AG20443 (cell line): ENCODE results near the gene KAZN.

ENCODE experiments used
- DNase-seq: peaks from one replicate; pipeline ENCODE4 v3.0.0; 2012; ENCODE audit warnings: low spot score, mixed read lengths

The KAZN gene

DNA sequence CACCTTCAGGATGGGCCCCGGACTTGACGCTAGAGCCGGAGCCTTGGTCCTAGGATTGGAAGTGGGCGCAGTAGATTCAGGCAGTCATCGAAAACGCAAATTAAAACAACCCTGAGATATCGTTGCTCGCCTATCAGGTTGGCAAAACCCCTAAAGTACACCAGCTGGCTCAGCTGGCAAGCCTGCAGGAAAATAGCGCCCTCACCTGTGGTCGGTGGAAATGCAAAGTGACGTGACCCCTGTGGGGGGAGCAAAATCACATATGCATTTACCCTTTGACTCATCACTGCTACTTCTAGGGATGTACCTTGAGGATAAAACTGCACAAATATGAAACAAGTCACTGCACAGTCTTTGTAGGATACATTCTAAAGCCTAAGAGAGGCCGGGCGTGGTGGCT, 384.8 kb downstream of the KAZN start:
- no peak for DNase-seq

DNA sequence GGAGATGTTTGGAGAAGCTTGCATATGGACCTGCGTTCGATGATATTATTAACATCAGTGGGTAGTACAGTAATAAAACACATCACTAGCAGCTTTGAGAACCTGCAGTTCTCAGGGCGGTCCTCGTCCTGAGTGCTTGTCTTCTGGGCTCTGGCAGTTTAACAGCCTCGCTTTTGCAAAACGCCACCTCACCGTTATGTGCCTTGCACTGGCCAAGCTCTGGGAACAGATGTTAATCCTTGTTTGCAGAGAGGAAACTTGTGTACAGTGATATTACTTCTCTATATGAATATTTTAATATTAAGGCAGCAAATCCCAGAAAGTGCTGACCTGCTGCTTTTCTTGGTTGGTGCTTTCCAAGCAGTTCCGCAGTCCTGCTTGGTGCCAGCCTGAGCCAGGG, 387.7 kb downstream of the KAZN start:
- no peak for DNase-seq

DNA sequence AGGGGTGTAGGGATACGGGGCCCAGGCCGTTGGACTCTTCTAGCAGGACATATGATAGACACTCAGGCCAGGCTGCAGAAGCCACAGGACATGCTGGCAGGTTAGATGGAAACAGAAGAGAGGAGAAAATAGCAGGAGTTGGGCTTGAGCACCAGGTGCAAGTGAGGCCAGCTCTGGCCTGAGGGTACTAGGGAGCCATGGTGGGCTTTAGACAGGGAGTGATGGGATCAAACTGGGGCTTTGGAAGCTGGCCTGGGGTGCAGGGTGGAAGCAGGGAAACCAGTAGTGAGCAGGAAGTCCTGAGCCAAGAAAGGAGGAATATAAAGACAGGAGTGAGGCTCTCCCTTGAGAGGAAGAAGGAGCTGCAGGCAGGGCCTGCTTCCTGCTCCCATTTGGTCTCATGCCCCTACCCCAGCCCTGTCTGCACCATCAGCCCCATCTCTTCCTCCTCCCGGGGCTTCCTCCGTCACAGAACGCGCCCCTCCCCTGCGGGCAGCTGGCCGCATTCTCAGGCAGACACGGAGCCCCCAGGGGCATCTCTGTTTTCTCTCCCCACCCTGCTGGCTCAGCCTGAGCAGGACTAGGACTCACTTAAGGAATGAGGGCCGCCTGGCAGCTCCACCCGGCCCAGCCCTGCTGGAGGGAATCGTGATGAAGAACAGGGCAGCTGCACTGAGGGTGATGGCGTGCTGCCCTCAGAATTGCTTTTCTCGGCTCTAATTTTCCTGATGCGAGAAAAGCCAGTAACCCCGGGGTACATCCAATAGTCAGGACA, 389.5 kb downstream of the KAZN start:
- DNase-seq = peak; percentile 43

DNA sequence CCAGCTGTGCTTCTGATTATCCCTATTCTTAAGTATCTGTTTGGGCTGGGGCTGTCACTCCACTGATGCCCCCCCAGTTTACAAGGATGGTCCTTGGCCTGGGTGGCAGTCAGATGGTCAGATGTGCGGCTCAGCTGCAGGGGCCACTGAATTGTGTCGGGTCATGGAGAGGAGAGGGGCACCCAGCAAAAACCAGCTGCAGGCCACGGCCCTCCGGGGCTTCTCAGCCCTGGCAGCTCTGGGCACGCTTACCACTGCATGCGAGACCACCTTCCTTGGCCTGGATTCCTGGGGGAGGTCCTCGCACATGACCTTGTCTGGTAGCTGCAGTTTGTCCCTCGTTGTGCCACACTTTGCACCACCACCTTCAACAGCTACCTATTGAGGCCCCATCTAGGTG, 390.2 kb downstream of the KAZN start:
- DNase-seq = no peak

DNA sequence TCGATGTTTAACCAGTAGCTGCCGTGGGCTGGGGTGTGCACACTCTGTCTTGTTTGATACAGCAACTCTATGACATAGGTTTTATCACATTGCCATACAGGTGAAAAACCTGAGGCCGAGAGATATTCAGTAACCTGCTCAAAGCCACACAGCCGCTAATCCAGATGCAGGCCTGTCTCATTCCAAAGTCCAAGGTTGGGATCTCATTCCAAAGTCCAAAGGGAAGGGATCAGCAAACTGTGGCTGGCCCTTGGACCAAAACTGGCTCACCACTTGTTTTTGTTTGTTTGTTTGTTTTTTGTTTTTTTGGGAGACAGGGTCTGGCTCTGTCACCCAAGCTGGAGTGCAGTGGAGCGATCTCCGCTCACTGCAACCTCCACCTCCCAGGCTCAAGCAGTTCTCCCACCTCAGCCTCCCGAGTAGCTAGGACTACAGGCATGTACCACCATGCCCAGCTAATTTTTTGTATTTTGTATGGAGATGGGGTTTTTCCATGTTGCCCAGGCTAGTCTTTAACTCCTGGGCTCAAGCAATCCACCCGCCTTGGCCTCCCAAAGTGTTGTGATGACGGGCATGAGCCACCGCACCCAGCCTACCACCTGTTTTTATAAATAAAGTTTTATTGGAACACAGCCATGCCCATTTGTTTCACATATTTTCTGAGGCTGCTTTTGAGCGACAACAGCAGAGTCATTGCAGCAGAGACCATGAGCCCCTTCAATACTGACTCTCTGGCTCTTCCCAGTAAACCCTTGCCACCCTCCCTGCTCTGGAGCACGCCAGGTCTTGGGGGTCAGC, 391.6 kb downstream of the KAZN start:
- no peak for DNase-seq

DNA sequence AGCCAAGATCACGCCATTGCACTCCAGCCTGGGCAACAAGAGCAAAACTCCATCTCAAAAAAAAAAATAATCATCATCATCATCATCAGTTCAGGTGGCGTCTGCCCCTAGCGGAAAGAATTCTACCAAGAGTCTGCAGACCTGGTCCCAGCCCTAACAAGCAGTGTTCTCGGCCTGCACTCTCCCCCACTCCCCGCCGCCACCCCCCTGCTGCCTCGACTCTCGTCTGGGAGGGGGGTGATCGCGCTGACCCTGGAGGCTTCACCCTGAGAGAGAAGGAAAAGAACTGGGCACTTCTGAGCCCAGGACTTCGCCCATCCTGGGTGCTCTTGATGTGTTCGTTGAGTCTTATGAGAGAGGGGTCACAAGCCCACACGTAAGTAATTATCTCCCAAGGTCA, 394.9 kb downstream of the KAZN start:
- no peak for DNase-seq

DNA sequence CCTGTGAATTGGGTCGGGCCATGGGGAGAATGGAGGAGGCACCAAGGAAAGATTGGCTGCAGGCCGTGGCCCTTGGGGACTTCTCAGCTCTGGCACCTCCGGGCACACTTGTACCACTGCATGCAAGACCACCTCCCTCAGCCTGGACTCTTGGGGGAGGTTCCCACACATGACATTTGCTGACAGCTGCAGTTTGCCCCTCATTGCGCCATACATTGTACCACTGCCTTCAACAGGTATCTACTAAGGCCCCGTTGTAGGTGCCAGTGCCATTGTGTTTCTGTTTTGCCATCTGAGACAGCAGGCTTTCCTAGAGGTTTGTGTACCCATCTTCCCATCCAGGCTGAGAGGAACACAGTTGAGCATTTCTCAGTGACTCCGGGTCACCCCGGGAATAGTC, 395.7 kb downstream of the KAZN start:
- no peak for DNase-seq

DNA sequence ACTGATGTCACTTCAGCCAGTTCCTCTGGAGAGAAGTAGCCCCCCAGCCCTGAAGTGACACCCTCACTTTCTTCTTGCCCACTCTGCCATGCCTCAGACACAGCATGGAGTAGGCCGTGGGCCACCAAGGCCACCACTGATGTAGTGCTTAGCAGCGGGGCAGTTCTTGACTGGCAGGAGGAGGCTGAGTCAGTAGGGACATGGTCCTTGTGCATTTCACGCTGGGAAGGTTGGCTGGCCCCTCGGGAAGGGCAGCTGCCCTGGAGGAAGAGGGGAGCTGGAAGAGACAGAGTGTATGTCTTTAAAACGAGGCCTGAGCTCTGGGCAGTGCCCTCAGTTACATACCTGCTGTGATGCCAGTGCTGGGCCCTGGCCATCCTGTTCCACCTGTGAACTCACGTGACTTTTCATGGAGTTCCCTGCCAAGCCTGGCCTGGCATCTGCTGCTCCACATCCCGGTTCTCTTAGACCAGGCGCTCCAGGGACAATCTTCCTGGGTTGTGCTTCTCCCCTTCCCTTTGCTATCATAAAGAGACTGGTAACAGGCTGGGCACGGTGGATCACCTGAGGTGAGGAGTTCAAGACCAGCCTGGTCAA, 396.5 kb downstream of the KAZN start:
- no peak for DNase-seq

DNA sequence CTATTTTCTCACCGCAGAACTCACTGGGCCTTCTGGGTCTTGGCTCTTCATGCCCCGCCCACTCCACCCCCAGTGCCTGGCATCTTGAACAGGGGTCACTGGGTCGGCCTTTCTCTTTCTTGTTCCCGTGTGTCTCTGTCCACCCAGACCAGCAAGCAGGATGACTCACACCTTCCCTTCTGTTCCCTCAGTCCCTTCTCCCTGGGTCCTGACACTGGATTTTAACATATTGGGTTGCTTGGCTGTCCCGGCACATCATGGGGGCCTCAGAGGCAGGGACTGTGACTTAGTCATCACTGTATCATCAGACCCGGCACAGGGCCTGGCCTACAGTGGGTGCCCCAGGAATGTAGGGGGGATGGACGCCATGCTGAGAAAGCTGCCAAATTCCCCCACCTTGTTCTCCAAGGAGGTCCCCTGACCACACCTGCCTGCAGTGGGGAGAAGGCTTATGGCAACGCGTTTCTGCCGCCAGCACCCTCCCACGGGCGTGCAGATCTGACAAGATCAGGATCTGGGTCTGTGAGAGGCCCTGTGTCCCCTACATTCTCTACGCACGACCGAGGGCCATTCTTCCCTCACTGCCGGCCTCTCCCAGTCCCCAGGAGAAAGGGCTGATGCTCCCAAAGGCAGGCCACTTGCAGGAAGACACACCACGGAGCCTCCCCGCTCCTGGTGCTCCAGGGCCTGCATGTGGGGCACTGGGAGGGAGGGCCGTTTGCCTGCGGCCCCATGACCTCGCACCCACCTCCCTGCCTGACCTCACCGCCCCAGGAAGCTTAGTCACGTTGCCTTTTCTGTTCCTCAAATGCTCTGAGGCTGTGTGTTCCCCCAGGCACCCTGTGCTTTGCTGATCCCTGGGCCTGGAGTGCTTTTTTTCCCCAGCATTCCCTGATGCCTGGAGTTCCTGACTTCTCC, 397.9 kb downstream of the KAZN start:
- peak; percentile 87 for DNase-seq

DNA sequence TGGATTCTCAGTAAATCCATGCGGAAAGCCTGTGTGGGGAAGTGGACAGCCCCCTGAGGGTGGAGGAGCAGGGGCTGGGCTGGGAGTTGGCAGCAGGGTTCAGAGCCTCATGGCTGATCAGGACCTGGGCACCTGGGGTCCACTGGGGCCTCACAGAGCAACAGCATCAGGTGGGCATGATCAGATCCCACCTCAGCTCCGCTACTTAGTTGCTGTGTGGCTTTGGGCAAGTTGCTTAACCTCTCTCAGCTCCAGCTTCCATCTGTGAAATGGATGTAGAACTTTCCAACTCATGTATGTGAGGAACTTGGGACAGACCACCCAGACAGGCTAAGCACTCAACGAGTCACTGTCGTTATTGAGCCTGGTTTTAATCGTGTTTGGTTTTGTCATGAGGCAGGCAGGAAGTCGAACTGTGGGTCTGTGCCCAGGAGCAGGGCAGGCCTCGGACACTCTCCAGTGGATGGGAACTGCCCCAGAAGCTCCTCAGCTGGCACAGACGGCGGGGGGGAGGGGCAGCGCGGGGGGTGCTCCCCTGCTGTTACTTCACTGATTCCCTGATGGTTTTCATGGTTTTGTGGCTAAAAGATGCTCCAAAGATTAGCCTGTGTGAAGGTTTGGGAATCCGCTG, 399.3 kb downstream of the KAZN start:
- peak; percentile 38 for DNase-seq

DNA sequence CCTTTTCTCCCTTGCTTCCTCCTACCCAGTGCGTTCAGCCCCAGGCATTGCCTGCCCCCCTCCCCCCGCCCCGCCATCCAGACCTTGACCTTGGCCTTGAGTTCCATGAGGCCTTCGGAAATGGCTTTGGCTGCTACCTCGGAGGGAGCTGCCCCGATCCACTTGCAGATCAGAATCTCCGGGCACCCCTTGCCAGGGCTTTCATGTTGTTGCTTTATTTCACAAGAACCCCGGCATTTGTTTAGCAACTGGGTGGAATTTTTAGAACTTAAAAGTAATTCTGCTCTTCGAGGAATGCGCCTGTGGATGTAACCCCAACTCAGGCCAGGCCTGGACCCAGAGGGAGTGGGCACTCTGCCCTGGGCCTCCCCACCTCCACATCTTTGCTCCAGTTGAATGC, 401.0 kb downstream of the KAZN start:
- DNase-seq = no peak

DNA sequence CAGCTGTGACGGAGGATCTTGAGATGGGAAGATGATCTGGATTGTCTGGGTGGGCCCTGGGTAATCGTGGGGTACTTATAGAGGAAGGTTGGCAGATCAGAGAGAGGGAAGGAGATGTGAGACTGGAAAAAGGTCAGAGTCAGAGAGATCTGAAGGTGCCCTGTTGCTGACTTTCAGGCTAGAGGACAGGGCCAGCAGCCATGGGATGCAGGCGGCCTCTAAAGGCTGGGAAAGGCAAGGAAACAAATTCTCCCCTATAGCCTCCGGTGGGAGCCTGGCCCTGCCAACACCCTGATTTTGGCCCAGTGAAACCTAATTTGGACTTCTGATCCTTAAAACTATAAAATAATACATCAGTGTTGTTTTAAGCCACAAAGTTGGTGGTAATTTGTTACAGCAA, 401.5 kb downstream of the KAZN start:
- DNase-seq = no peak

DNA sequence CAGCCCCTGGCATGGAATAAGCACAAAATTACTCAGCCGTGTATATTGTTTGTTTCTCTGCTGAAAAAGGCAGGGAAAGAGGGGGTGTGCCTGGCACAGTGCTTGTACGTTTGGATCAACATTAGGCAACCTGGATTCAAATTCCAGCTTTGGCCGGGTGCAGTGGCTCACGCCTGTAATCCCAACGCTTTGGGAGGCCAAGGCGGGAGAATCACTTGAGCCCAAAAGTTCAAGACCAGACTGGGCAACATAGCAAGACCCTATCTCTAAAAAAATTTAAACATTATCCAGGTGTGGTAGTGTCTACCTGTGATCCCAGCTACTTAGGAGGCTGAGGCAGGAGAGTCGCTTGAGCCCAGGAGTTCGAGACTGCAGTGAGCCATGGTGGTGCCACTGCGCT, 402.2 kb downstream of the KAZN start:
- DNase-seq = no peak

DNA sequence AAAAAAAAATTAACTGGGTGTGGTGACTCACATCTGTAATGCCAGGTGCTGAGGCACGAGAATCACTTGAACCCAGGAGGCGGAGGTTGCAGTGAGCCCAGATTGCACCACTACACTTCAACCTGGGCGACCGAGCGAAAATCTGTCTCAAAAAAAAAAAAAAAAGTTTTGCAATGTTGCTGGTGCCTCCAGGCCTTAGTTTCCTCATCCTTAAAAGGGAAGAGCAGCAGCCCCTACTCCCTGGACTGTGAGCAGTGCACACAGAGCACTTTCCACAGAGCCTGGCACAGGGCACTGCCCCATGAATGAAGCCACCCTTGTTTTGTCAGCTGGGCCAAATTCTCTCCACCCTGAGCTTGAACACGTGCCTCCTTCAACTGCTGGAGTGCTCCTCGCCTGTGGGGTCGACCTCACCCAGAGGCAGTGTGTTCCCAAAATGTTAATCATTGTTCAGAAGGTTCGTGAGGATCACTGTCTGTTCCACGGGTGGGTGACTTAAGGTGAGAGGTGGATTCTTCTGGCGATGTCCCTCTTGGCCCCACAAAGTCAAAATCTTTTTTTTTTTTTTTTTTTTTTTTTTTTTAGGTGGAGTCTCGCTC, 402.9 kb downstream of the KAZN start:
- no peak for DNase-seq

DNA sequence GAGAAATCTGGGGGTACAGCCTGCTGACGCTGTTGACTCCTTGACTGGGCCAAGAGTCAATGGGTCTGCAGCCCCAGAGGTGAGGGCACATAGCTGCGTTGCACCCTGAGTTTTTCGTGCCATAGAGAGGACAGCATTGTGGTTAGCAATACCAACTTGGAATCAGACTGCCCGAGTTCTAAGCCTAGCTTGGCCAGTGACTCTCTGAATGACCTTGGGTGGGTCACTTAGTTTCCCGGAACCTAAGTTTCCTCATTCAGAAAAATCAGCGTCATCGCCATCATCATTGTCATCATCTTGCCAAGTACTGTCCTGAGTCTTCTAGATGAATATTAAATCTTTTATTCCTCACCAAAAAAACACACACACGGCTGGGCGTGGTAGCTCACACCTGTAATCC, 403.8 kb downstream of the KAZN start:
- no peak for DNase-seq

DNA sequence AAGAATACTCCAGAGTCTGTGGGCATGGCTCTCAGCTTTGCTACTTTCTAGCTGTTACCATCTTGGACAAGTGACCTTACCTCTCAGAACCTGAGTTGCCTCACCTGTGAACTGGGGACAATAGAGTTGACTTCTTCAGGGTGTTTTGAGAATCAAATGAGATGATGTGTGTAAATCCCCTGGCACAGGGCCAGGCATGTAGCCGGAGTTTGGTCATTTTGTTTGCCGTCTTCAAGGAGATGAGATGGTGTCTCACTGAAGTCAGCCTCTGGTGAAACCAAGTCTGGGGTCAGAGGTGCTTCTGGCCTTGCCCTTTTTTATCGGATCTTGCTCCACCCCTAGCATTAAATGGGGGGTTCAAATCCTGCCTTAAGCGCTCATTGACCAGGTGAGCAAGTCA, 405.9 kb downstream of the KAZN start:
- no peak for DNase-seq

DNA sequence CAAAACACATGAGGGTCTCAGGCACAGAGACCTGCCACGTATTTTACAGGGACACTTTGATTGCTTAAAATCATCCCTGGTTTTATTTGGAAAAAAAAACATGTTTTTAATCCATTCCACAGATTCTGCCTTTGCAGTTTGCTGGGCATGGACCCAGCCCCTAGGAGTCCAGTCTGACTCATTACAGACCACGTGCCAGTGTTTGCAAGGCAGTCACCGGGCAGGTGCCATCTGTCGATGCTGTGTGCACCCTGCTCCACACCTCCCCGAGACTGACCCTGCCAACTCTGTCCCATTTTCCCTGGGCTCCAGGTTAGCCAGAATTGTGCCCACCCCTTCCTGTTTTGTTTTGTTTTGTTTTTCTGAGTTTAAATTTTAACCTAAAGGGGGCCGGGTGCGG, 406.6 kb downstream of the KAZN start:
- peak; percentile 58 for DNase-seq

DNA sequence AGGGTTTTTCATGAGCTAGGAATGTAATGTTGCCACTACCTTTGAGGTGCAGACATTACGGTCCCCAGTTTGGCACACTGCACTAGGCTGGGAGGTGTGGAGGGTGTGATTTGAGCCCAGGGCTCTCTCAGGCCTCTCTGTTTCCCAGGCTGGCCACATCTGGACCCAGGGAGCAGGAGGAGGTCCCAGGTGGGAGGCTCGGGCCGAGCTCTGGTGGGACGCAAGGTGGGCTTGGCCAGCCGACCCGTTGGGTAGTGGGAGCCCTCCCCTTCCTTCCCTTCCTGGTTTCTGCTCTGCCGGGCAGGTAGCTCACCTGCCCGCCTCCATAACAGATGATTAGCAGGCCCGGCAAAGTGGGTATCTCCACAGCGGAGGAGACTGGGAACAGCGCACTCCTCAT, 408.9 kb downstream of the KAZN start:
- no peak for DNase-seq

DNA sequence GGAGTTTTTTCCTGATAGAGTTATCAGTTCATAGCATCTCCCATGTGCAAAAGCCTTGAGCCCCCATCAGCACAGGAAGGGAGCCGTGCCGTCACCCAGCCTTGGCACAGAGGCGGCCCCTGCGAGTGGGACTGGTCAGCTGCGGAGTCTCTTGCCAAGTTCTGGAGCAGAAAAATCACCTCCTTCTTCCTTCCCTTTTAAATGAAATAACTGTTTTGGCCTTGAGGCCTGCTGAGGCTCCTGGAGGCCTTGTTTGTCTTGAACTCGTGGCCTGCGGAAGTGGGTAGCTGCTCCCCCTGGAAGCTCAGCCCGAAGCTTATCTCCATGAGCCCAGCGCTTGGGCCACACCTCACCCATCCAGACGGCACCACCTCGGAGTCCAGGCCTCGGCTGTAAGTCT, 409.4 kb downstream of the KAZN start:
- DNase-seq = no peak

DNA sequence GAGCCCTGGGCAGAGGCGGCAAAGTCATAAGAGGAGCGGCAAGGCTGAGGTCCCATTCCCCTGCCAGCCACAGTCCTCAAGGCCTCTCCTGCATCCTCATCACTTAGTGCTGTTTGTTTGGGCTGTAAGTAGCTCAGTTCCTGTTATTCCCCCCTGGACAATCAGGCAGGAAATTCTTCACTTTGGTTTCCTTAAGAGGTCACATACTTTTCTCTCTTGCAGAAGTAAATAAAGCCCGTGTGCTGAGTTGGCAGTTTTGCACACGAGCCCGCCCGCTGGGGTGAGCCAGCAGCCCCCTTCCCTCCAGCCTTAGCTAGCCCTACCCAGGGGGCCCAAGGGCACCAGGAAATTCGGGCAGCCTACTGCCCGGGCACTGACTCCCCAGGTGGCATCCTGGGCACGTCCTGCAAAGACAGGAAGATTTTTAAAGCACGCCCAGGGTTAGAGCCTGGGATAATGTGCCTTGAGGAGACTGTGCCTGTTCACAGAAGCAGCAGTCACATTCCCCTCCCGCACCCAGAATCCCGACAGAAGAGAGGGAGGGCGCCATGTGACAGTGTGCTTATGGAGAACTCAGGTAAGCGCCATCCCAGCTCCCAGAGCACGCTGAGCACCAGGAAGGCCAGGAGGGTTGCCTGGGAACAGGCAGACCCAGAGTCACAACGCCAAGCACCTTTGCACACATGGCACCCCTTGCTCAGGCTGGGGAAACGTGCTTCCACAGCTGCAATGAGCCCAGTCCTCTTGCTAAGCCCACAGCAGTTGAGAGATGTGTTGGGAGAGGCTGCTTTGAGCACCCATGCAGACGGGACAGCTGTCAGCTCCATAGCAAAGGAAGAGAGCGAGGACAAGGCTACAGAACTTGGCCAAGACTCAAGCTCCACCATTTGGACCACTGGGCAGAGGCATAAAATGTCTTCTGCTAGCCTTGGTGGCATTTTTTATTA, 410.6 kb downstream of the KAZN start:
- no peak for DNase-seq
